Measurements from ENCODE around the gene AHSP.

AHSP gene

DNA sequence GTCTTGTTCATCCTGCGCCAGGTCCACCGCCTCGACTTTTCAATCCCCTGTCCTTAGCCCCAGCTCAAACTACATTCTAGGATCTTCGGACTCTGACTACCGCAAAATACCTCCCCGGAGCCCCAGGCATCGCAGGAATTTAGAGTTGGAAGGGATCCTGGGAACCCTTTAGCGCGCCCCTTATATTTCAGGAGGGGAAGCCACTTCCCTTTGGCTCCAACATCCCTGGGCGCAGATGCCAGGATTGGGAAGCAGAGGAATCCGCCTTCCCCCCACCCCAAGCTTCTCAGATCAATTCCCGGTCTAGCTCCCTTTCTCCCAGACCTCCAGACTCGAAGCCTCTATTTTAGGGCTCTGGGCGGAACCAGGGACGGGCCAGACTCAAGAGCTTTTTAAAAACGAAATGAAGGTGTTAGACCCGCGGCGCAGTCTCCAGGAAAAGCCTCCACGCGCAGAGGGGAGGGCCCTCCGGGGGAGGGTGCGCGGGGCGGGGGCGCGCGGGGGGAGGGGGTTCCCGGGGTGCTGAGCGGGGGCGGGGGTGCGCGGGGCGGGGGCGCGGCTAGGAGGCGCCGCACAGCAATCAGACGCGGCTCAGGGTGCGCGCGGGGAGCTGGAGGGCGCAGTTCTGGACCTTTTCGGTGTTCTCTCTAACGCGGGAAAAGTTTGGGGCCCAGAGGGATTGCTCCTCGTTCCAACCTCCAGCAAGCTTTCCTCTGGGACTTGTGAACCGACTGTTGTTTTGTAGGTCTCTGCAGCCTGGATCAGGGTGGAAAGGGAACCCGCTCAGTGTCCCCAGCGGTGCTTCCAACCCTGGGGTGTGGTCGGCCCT, 1.6 kb downstream of the AHSP start:
- no peak for DNase-seq
- POLR2A ChIA-PET = interaction anchor here (1.1 kb wide), 1 partner anchor 21 kb away, joined by 3 read pairs; the partner anchor contains the start of gene RUSF1
- Histone ChIP-seq H3K27me3 (replicated peaks in 2 of 5; ENCODE audit: control insufficient read depth in 4 of 5, insufficient read depth in 5 of 5, low read length in 4 of 5) (peaks cover 0 to 4% (median 0%) of the 10 kb centered on the region in 5 experiments), H3K36me3 (ENCODE audit: control insufficient read depth in 4 of 4, insufficient read depth in 4 of 4, low read length in 3 of 4) (no peaks in the 10 kb centered on the region), H3K9me3 (ENCODE audit: control extremely low read depth in 1 of 5, control insufficient read depth in 4 of 5, insufficient read depth in 2 of 5, low read depth in 1 of 5, low read length in 4 of 5) (no peaks in the 10 kb centered on the region), H3K4me3 (ENCODE audit: control insufficient read depth in 1 of 7, extremely low read depth in 1 of 7, insufficient read depth in 4 of 7, low read depth in 2 of 7, low read length in 6 of 7) (peak overlapping the region; percentile 19 to 73 (median 51)), H3K4me1 (ENCODE audit: control extremely low read depth in 1 of 4, control insufficient read depth in 4 of 4, insufficient read depth in 4 of 4, low read length in 3 of 4) (peaks cover 0 to 22% (median 10%) of the 10 kb centered on the region in 4 experiments), H3K27ac (ENCODE audit: insufficient read depth in 1 of 2, low read depth in 1 of 2, low read length in 2 of 2, poor library complexity in 1 of 2, severe bottlenecking in 2 of 2) (no peak overlapping the region)
- CTCF ChIA-PET = interaction anchor here (1.1 to 1.6 kb wide), 3 partner anchors 8 to 22 kb away, joined by 3 to 4 read pairs (median 3); no protein-coding TSS in a partner anchor
- 19% methylated on average over 34 of the region's 52 CpGs for WGBS (ENCODE audit: insufficient coverage)

DNA sequence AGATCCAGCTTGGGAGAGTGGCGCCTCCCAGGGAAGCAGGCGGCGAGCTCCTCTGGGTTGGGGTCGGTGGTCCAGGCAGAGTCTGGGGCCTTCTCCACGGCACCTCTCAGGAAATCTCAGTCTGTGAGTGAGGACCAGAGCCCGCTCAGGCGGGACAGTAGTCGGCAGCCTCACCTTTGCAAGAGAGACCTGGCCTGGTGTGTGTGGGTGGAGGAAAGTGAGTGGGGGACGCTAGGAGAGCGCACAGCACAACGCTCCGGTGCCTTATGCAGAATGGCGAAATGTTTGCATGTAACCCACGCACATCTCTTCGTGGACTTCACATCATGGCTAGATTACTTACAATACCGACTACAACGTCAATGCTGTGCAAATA, 2.2 kb downstream of the AHSP start:
- no peaks in the 10 kb centered on the region for H3K36me3 ChIP-seq (ENCODE audit: control insufficient read depth in 4 of 4, insufficient read depth in 4 of 4, low read length in 3 of 4)
- ChIA-PET CTCF (interaction anchor here (1.1 to 1.6 kb wide), 2 partner anchors 8 to 23 kb away, joined by 3 to 4 read pairs; no protein-coding TSS in a partner anchor), POLR2A (no interaction called here)
- no peaks in the 10 kb centered on the region for H3K9me3 ChIP-seq (ENCODE audit: control extremely low read depth in 1 of 5, control insufficient read depth in 4 of 5, insufficient read depth in 2 of 5, low read depth in 1 of 5, low read length in 4 of 5)
- H3K4me1 ChIP-seq (ENCODE audit: control extremely low read depth in 1 of 4, control insufficient read depth in 4 of 4, insufficient read depth in 4 of 4, low read length in 3 of 4) = peaks cover 0 to 24% (median 11%) of the 10 kb centered on the region in 4 experiments
- no peak overlapping the region for H3K27ac ChIP-seq (ENCODE audit: insufficient read depth in 1 of 2, low read depth in 1 of 2, low read length in 2 of 2, poor library complexity in 1 of 2, severe bottlenecking in 2 of 2)
- peak overlapping the region in 5 of 7 experiments; percentile 46 to 73 (median 51) for H3K4me3 ChIP-seq (ENCODE audit: control insufficient read depth in 1 of 7, extremely low read depth in 1 of 7, insufficient read depth in 4 of 7, low read depth in 2 of 7, low read length in 6 of 7)
- no peak for DNase-seq
- 80% methylated on average over 13 of the region's 17 CpGs for WGBS (ENCODE audit: insufficient coverage)
- H3K27me3 ChIP-seq (replicated peaks in 2 of 5; ENCODE audit: control insufficient read depth in 4 of 5, insufficient read depth in 5 of 5, low read length in 4 of 5) = peaks cover 0 to 4% (median 0%) of the 10 kb centered on the region in 5 experiments

DNA sequence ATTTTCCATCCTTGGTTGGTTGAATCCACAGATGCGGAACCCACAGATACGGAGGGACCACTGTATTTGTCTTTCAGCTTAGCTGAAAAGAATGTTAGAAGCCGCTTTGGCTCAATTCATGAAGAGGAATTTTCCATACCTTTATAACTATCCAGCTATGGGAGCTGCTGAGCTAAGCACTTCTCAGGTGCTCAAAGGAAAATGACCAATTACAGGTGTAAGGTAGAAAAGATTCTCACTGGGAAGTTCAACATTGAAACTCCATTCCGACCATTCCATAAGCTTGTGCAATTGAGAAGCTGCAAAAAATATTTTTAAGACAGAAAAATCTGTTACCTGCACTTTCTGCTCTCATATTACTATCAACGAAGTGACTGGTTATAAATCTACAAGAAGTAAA, 2.7 kb downstream of the AHSP start:
- Histone ChIP-seq H3K27me3 (replicated peaks in 2 of 5; ENCODE audit: control insufficient read depth in 4 of 5, insufficient read depth in 5 of 5, low read length in 4 of 5) (peaks cover 0 to 4% (median 0%) of the 10 kb centered on the region in 5 experiments), H3K27ac (ENCODE audit: insufficient read depth in 1 of 2, low read depth in 1 of 2, low read length in 2 of 2, poor library complexity in 1 of 2, severe bottlenecking in 2 of 2) (no peak overlapping the region), H3K9me3 (ENCODE audit: control extremely low read depth in 1 of 5, control insufficient read depth in 4 of 5, insufficient read depth in 2 of 5, low read depth in 1 of 5, low read length in 4 of 5) (no peaks in the 10 kb centered on the region), H3K36me3 (ENCODE audit: control insufficient read depth in 4 of 4, insufficient read depth in 4 of 4, low read length in 3 of 4) (no peaks in the 10 kb centered on the region), H3K4me1 (ENCODE audit: control extremely low read depth in 1 of 4, control insufficient read depth in 4 of 4, insufficient read depth in 4 of 4, low read length in 3 of 4) (peaks cover 0 to 29% (median 15%) of the 10 kb centered on the region in 4 experiments), H3K4me3 (ENCODE audit: control insufficient read depth in 1 of 7, extremely low read depth in 1 of 7, insufficient read depth in 4 of 7, low read depth in 2 of 7, low read length in 6 of 7) (no peak overlapping the region)
- CTCF ChIA-PET = no interaction called here
- POLR2A ChIA-PET = no interaction called here
- WGBS (ENCODE audit: insufficient coverage) = 100% methylated on average over 2 of the region's 5 CpGs
- no peak for DNase-seq

DNA sequence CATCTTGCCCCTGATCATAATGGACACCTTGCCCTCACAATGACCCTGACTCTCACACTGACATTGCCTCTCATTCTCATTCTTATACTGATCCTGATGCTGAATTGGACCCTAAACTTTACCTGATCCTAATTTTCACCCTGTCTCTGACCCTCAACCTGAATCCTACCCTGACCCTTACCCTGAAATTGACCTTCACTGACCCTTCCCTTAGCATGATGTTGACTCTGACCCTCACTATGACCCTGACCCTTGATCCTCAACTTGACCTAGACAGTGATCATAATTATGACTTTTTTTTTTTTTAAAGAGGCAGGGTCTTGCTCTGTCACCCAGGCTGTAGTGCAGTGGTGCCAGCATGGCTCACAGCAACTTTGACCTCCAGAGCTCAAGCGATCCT, 3.4 kb downstream of the AHSP start:
- H3K27me3 ChIP-seq (replicated peaks in 2 of 5; ENCODE audit: control insufficient read depth in 4 of 5, insufficient read depth in 5 of 5, low read length in 4 of 5) = peaks cover 0 to 4% (median 0%) of the 10 kb centered on the region in 5 experiments
- CTCF ChIA-PET = no interaction called here
- no peak overlapping the region for H3K27ac ChIP-seq (ENCODE audit: insufficient read depth in 1 of 2, low read depth in 1 of 2, low read length in 2 of 2, poor library complexity in 1 of 2, severe bottlenecking in 2 of 2)
- H3K4me1 ChIP-seq (ENCODE audit: control extremely low read depth in 1 of 4, control insufficient read depth in 4 of 4, insufficient read depth in 4 of 4, low read length in 3 of 4) = peaks cover 2 to 35% (median 21%) of the 10 kb centered on the region in 4 experiments
- DNase-seq = no peak
- WGBS (ENCODE audit: insufficient coverage) = 60% methylated on average over 1 of the region's 1 CpG
- H3K9me3 ChIP-seq (ENCODE audit: control extremely low read depth in 1 of 5, control insufficient read depth in 4 of 5, insufficient read depth in 2 of 5, low read depth in 1 of 5, low read length in 4 of 5) = no peaks in the 10 kb centered on the region
- no peaks in the 10 kb centered on the region for H3K36me3 ChIP-seq (ENCODE audit: control insufficient read depth in 4 of 4, insufficient read depth in 4 of 4, low read length in 3 of 4)
- POLR2A ChIA-PET = no interaction called here
- H3K4me3 ChIP-seq (ENCODE audit: control insufficient read depth in 1 of 7, extremely low read depth in 1 of 7, insufficient read depth in 4 of 7, low read depth in 2 of 7, low read length in 6 of 7) = no peak overlapping the region

DNA sequence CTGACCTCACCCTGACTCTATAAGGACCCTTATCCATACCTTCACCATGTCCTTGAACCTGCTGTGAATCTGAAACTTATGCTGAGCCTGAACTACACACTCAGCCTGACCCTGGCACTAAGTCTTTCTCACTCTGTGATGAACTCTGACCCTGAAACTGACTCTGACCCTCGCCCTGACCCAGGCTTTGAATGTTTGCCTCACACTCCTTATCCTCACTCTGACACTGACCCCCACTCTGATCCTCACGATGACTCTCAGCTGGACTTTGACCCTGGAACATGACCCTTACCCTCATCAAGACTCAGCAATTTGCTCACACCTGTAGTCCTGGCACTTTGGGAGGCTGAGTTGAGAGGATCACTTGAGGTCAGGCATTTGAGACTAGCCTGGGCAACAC, 4.4 kb downstream of the AHSP start:
- Histone ChIP-seq H3K27me3 (replicated peaks in 2 of 5; ENCODE audit: control insufficient read depth in 4 of 5, insufficient read depth in 5 of 5, low read length in 4 of 5) (peaks cover 0 to 4% (median 0%) of the 10 kb centered on the region in 5 experiments), H3K9me3 (ENCODE audit: control extremely low read depth in 1 of 5, control insufficient read depth in 4 of 5, insufficient read depth in 2 of 5, low read depth in 1 of 5, low read length in 4 of 5) (no peaks in the 10 kb centered on the region), H3K27ac (ENCODE audit: insufficient read depth in 1 of 2, low read depth in 1 of 2, low read length in 2 of 2, poor library complexity in 1 of 2, severe bottlenecking in 2 of 2) (no peak overlapping the region), H3K4me3 (ENCODE audit: control insufficient read depth in 1 of 7, extremely low read depth in 1 of 7, insufficient read depth in 4 of 7, low read depth in 2 of 7, low read length in 6 of 7) (no peak overlapping the region), H3K4me1 (ENCODE audit: control extremely low read depth in 1 of 4, control insufficient read depth in 4 of 4, insufficient read depth in 4 of 4, low read length in 3 of 4) (peaks cover 6 to 45% (median 28%) of the 10 kb centered on the region in 4 experiments), H3K36me3 (ENCODE audit: control insufficient read depth in 4 of 4, insufficient read depth in 4 of 4, low read length in 3 of 4) (no peaks in the 10 kb centered on the region)
- ChIA-PET CTCF (no interaction called here), POLR2A (no interaction called here)
- DNase-seq = no peak
- 86% methylated on average over 2 of the region's 2 CpGs for WGBS (ENCODE audit: insufficient coverage)

DNA sequence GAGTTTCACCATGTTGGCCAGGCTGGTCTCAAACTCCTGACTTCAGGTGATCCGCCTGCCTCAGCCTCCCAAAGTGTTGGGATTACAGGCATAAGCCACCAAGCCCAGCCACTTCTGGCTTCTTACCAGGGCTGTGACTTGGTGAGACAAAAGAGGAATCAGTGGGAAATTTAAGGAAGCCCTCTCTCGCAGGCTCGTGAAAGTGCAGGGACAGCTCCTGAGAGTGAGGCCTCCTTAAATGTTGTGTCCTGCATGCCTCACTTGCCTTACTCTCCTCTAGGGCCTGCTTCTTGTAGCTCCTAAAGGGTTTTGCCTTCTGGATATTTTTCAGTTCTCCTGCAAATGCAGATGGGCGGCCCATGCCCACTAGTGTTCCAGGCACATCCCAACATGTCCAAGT, 5.2 kb downstream of the AHSP start:
- no peak for DNase-seq
- ChIA-PET POLR2A (no interaction called here), CTCF (no interaction called here)
- Histone ChIP-seq H3K9me3 (ENCODE audit: control extremely low read depth in 1 of 5, control insufficient read depth in 4 of 5, insufficient read depth in 2 of 5, low read depth in 1 of 5, low read length in 4 of 5) (peaks cover 0 to 3% (median 0%) of the 10 kb centered on the region in 5 experiments), H3K4me3 (ENCODE audit: control insufficient read depth in 1 of 7, extremely low read depth in 1 of 7, insufficient read depth in 4 of 7, low read depth in 2 of 7, low read length in 6 of 7) (no peak overlapping the region), H3K36me3 (ENCODE audit: control insufficient read depth in 4 of 4, insufficient read depth in 4 of 4, low read length in 3 of 4) (no peaks in the 10 kb centered on the region), H3K27ac (ENCODE audit: insufficient read depth in 1 of 2, low read depth in 1 of 2, low read length in 2 of 2, poor library complexity in 1 of 2, severe bottlenecking in 2 of 2) (no peak overlapping the region), H3K4me1 (ENCODE audit: control extremely low read depth in 1 of 4, control insufficient read depth in 4 of 4, insufficient read depth in 4 of 4, low read length in 3 of 4) (peaks cover 6 to 53% (median 32%) of the 10 kb centered on the region in 4 experiments), H3K27me3 (replicated peaks in 2 of 5; ENCODE audit: control insufficient read depth in 4 of 5, insufficient read depth in 5 of 5, low read length in 4 of 5) (peaks cover 0 to 4% (median 0%) of the 10 kb centered on the region in 5 experiments)
- WGBS (ENCODE audit: insufficient coverage) = 54% methylated on average over 3 of the region's 4 CpGs

DNA sequence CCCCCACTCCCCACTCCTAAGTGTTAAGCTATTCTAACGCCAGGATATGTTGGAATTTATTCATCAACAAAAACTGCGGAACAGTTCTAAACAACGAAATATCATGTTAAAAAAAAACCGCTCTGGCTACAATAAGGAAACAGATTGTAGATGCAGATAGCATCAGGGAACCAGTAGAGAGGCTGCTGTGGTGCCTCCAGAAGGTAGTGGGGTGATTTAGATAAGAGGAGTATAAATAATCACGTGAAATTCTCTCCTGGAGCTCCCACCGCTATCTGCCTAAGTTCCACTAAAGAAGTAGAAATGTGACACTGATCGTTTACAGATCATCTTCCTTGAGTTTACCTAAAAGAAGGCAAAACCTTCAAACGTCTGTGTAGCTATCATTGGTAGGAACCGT, 8.0 kb downstream of the AHSP start:
- Histone ChIP-seq H3K27ac (ENCODE audit: insufficient read depth in 1 of 2, low read depth in 1 of 2, low read length in 2 of 2, poor library complexity in 1 of 2, severe bottlenecking in 2 of 2) (peak overlapping the region in 1 of 2 experiments; percentile 72), H3K4me3 (ENCODE audit: control insufficient read depth in 1 of 7, extremely low read depth in 1 of 7, insufficient read depth in 4 of 7, low read depth in 2 of 7, low read length in 6 of 7) (peak overlapping the region in 5 of 7 experiments; percentile 5 to 78 (median 34)), H3K4me1 (ENCODE audit: control extremely low read depth in 1 of 4, control insufficient read depth in 4 of 4, insufficient read depth in 4 of 4, low read length in 3 of 4) (peaks cover 6 to 50% (median 27%) of the 10 kb centered on the region in 4 experiments), H3K36me3 (ENCODE audit: control insufficient read depth in 4 of 4, insufficient read depth in 4 of 4, low read length in 3 of 4) (no peaks in the 10 kb centered on the region), H3K9me3 (ENCODE audit: control extremely low read depth in 1 of 5, control insufficient read depth in 4 of 5, insufficient read depth in 2 of 5, low read depth in 1 of 5, low read length in 4 of 5) (peaks cover 0 to 14% (median 0%) of the 10 kb centered on the region in 5 experiments), H3K27me3 (replicated peaks in 2 of 5; ENCODE audit: control insufficient read depth in 4 of 5, insufficient read depth in 5 of 5, low read length in 4 of 5) (no peaks in the 10 kb centered on the region)
- 0% methylated on average over 6 of the region's 9 CpGs for WGBS (ENCODE audit: insufficient coverage)
- ChIA-PET POLR2A (interaction anchor here (0.5 to 1.0 kb wide), 2 partner anchors 27 to 72 kb away, joined by 5 to 6 read pairs; partner anchors contain the start of gene RUSF1), CTCF (interaction anchor here (0.7 to 2.1 kb wide), 5 partner anchors 29 to 334 kb away, joined by 3 to 10 read pairs (median 3); partner anchors contain the start of gene RUSF1)
- DNase-seq = peak; percentile 92 to 98 (median 96)
